HepG2 (cell line): ENCODE results near the gene SUSD4. TPM values are rescaled to one million over a fixed set of nuclear protein-coding genes. Genes with fewer than 3 reads are reported as not detected.

Experiments
- ATAC-seq: fragments of 200-7000 bp; cut with Tn5 transposase; 3 replicates; pipeline ENCODE4 v1.9.1; 2020; ENCODE audit warnings: mild to moderate bottlenecking, moderate library complexity
- BruUV-seq: library from RNA; stranded (reverse); fragments of 400-500 nt; replicated peaks from 2 replicates; lab custom pipeline; 2021; lab: Mats Ljungman, UMichigan
- CTCF ChIA-PET: fragments of 300-600 bp; formaldehyde crosslinking; extraction: SDS; loops from one replicate; lab custom pipeline; 2021; ENCODE audit warnings: low total read pairs, inconsistent platforms, low intra/inter-chr PET ratio; lab: Yijun Ruan, JAX
- POLR2A ChIA-PET: fragments of 350-600 bp; sonication (Branson Sonifier 250); formaldehyde crosslinking; loops from one replicate; lab custom pipeline; 2020; ENCODE audit warnings: antibody characterized with exemption, inconsistent platforms; lab: Yijun Ruan, JAX
- DNase-seq: peaks from one replicate; pipeline ENCODE4 v3.0.0-alpha.2; 2015; ENCODE audit warnings: low spot score
- FAIRE-seq: peaks from 3 replicates; lab custom pipeline; 2011; peaks lifted over from hg19 to GRCh38; lab: Jason Lieb, UNC
- H2AFZ ChIP-seq: one replicate; pipeline ENCODE4 v1.6.1; 2011; ENCODE audit warnings: low read length, inconsistent platforms
- H3K27ac ChIP-seq: fragments of 300-600 bp; 3 replicates; pipeline ENCODE4 v1.8.0; 2011; ENCODE audit warnings: mixed run types, mild to moderate bottlenecking, mixed read lengths, low read length, inconsistent platforms; ENCODE audit not compliant: insufficient read depth; ENCODE audit errors: extremely low read length
- H3K27me3 ChIP-seq, 2 experiments: fragments of 200-600 bp in 1 of 2; 2 replicates in 1 of 2; 3 replicates in 1 of 2; pipeline versions ENCODE4 v1.6.0 to v1.8.0; 2011; ENCODE audit warnings: low read length in 2 of 2, mild to moderate bottlenecking in 2 of 2, moderate library complexity in 2 of 2, inconsistent platforms in 1 of 2; ENCODE audit not compliant: insufficient read depth in 2 of 2, control insufficient read depth in 1 of 2
- H3K36me3 ChIP-seq, 2 experiments: fragments of 200-600 bp in 1 of 2; replicated peaks in 1 of 2; 2 replicates in 1 of 2; 3 replicates in 1 of 2; pipeline versions ENCODE4 v1.5.1 to v1.8.0; 2011; ENCODE audit warnings: low read length in 2 of 2, inconsistent platforms in 1 of 2; ENCODE audit not compliant: insufficient read depth in 2 of 2, control insufficient read depth in 1 of 2
- H3K4me1 ChIP-seq: 2 replicates; pipeline ENCODE4 v1.5.1; 2012; ENCODE audit warnings: low read length, inconsistent platforms; ENCODE audit not compliant: insufficient read depth
- H3K4me2 ChIP-seq: 2 replicates; pipeline ENCODE4 v1.6.0; 2011; ENCODE audit warnings: low read depth, low read length, inconsistent platforms
- H3K4me3 ChIP-seq, 3 experiments: fragments of 200-600 bp in 1 of 3; sonication (generic), shearing (Covaris generic) in 1 of 3; replicated peaks in 1 of 3; 2 replicates each; pipeline ENCODE4 v1.5.1; 2011 to 2016; ENCODE audit warnings: low read length in 3 of 3, inconsistent platforms in 2 of 3, low read depth in 2 of 3, mild to moderate bottlenecking in 2 of 3, control low read depth in 1 of 3, mixed read lengths in 1 of 3; ENCODE audit not compliant: insufficient read depth in 1 of 3
- H3K79me2 ChIP-seq: one replicate; pipeline ENCODE4 v1.6.1; 2011; ENCODE audit warnings: low read length, inconsistent platforms; ENCODE audit not compliant: insufficient read depth
- H3K9ac ChIP-seq: 2 replicates; pipeline ENCODE4 v1.6.0; 2011; ENCODE audit warnings: mild to moderate bottlenecking, low read depth, low read length, inconsistent platforms; ENCODE audit not compliant: insufficient read depth
- H3K9me3 ChIP-seq: 2 replicates; pipeline ENCODE4 v1.5.1; 2012; ENCODE audit warnings: mild to moderate bottlenecking, low read length
- H4K20me1 ChIP-seq: 2 replicates; pipeline ENCODE4 v1.6.0; 2011; ENCODE audit warnings: inconsistent platforms, mild to moderate bottlenecking, low read length, moderate library complexity; ENCODE audit not compliant: insufficient read depth
- ASH2L ChIP-seq: fragments of 300-600, 200-600 bp; sonication (generic); IDR thresholded peaks from 2 replicates; pipeline ENCODE4 v1.7.0; 2017; ENCODE audit warnings: low read depth, mild to moderate bottlenecking, moderate library complexity, mixed read lengths, low read length; ENCODE audit not compliant: insufficient read length
- ATF1 ChIP-seq: IDR thresholded peaks from 2 replicates; pipeline ENCODE4 v1.6.1; 2016; ENCODE audit warnings: mild to moderate bottlenecking, control low read depth
- CEBPG ChIP-seq: IDR thresholded peaks from 2 replicates; pipeline ENCODE4 v1.6.1; 2016
- DMTF1 ChIP-seq: sonication (generic); formaldehyde crosslinking; IDR thresholded peaks from 2 replicates; pipeline ENCODE4 v1.4.0; 2020; ENCODE audit warnings: mild to moderate bottlenecking, missing genetic modification reagents
- GATA4 ChIP-seq: sonication (generic); IDR thresholded peaks from 2 replicates; pipeline ENCODE4 v1.6.1; 2016; ENCODE audit warnings: antibody characterized with exemption, low read depth, borderline replicate concordance
- HMGXB4 ChIP-seq, 2 experiments: sonication (generic) in 1 of 2; formaldehyde crosslinking in 1 of 2; IDR thresholded peaks; 2 replicates each; pipeline versions ENCODE4 v1.4.0 to v1.6.1; 2018 to 2020; ENCODE audit warnings: missing genetic modification reagents in 2 of 2, borderline replicate concordance in 1 of 2, low read depth in 1 of 2, mild to moderate bottlenecking in 1 of 2, missing biosample characterization in 1 of 2
- POLR2G ChIP-seq: fragments of 200-400 bp; formaldehyde crosslinking; IDR thresholded peaks from 2 replicates; pipeline ENCODE4 v1.6.1; 2018; ENCODE audit warnings: mild to moderate bottlenecking, low read depth, low read length, moderate library complexity
- RFXAP ChIP-seq: sonication (generic); formaldehyde crosslinking; IDR thresholded peaks from 2 replicates; pipeline ENCODE4 v1.4.0; 2020; ENCODE audit warnings: missing genetic modification reagents, borderline replicate concordance
- SPEN ChIP-seq: sonication (generic); formaldehyde crosslinking; IDR thresholded peaks from 2 replicates; pipeline ENCODE4 v1.5.1; 2020; ENCODE audit warnings: low read depth, mild to moderate bottlenecking, missing genetic modification reagents
- ZNF260 ChIP-seq: sonication (generic); formaldehyde crosslinking; IDR thresholded peaks from 2 replicates; pipeline ENCODE4 v1.4.0; 2020; ENCODE audit warnings: missing genetic modification reagents, low read depth, mild to moderate bottlenecking, borderline replicate concordance
- ZSCAN20 ChIP-seq: sonication (generic); formaldehyde crosslinking; IDR thresholded peaks from 2 replicates; pipeline ENCODE4 v1.4.0; 2020; ENCODE audit warnings: missing genetic modification reagents, mild to moderate bottlenecking, borderline replicate concordance
- WGBS: methylation state at CpG from one replicate; pipeline ENCODE4 v1.1.6; 2017; ENCODE audit warnings: low lambda C conversion rate; 5-methylcytosine and 5-hydroxymethylcytosine counted together
- in situ Hi-C: cut with HindIII; loops from 2 replicates; pipeline ENCODE4 v1.10.0; 2017; ENCODE audit warnings: low pct_unique_long_range_greater_than_20kb; ENCODE audit not compliant: extremely low pct_ligation_motif_present
- intact Hi-C: fragments of 100-400 bp; cut with micrococcal nuclease; formaldehyde crosslinking; loops from one replicate; pipeline ENCODE4 v1.10.0; 2022; ENCODE audit not compliant: unreplicated experiment
- polyA plus RNA-seq, 8 experiments: library from polyadenylated mRNA; depleted of rRNA in 3 of 8; stranded (reverse) in 7 of 8; unstranded in 1 of 8; fragments of >200 nt; fragmentation: Illumina TruSeq in 4 of 8; extraction: Trizol in 4 of 8; gene quantifications; 2 replicates each; pipeline versions ENCODE4 v1.2.1 to v1.2.3, GENCODE V29; 2011 to 2016; ENCODE audit warnings: low read depth in 4 of 8, missing spikeins in 1 of 8, mixed read lengths in 1 of 8; ENCODE audit not compliant: insufficient read depth in 1 of 8
- total RNA-seq, 5 experiments: library from RNA; depleted of rRNA; stranded (reverse); fragments of >200 nt; fragmentation: Illumina TruSeq; extraction: Trizol; gene quantifications; 2 replicates each; pipeline ENCODE4 v1.2.3, GENCODE V29; 2016; ENCODE audit warnings: low read depth in 1 of 5

SUSD4 gene
- total and polyA plus RNA-seq, 2 of the 13 experiments (the other 11 are each of a cell fraction or from before 2014, with no cell fraction given), result not detected

- TF ChIP-seq ASH2L, result no peak
- TF ChIP-seq CEBPG (CRISPR knock-in tag), result no peak
- TF ChIP-seq SPEN (CRISPR knock-in tag), result no peak
- no peak for TF ChIP-seq DMTF1 (CRISPR knock-in tag)
- TF ChIP-seq POLR2G, result no peak
- TF ChIP-seq GATA4, result no peak
Observed at GRCh38 chr1:223225481-223225880, 138.5 kb downstream of the SUSD4 start (continued).

- no peaks in the 10 kb centered on the region for H3K4me1 ChIP-seq
- no peak overlapping the region for H3K4me3 ChIP-seq
- TF ChIP-seq ZNF260, result no peak
- TF ChIP-seq RFXAP (CRISPR knock-in tag), result no peak
- no peak for TF ChIP-seq HMGXB4 (CRISPR knock-in tag; IDR thresholded peaks at IDR 0.05; ENCODE audit: borderline replicate concordance in 1 of 2, low read depth in 1 of 2)
- TF ChIP-seq ZSCAN20, result no peak
- no peak for TF ChIP-seq ATF1 (CRISPR knock-in tag)
- DNase-seq, result no peak
- H4K20me1 ChIP-seq, result no peaks in the 10 kb centered on the region
- ChIA-PET CTCF (no interaction called here), POLR2A (no interaction called here)
- no peak overlapping the region for H3K9ac ChIP-seq
- H2AFZ ChIP-seq, result no peak overlapping the region
- no TSS peak for BruUV-seq
- no peaks in the 10 kb centered on the region for H3K36me3 ChIP-seq
- FAIRE-seq, result no peak
- H3K79me2 ChIP-seq, result no peaks in the 10 kb centered on the region
- intact Hi-C loops (no loop called here), in situ Hi-C loops (no loop called here)
- H3K27me3 ChIP-seq, result peaks cover 0 to 11% of the 10 kb centered on the region in 2 experiments; a peak in 3 of 5 replicates
- no peaks in the 10 kb centered on the region for H3K9me3 ChIP-seq
- WGBS, result 49% methylated on average over 7 of the region's 7 CpGs
- no peak overlapping the region for H3K27ac ChIP-seq
- no peak overlapping the region for H3K4me2 ChIP-seq
- no peak for ATAC-seq
Observed at GRCh38 chr1:223225061-223225460, 138.9 kb downstream of the SUSD4 start.
